Measurements from ENCODE around the gene PSMG4.

The PSMG4 gene

GRCh38 chr6:3284436-3284876 is 25.7 kb downstream of the PSMG4 start:
- no peaks in the 10 kb centered on the region for H3K9me2 ChIP-seq (replicated peaks; ENCODE audit: insufficient read depth, low read length)
- no peaks in the 10 kb centered on the region for H3K9me3 ChIP-seq (replicated peaks; ENCODE audit: insufficient read depth, low read length)
- H3K27ac ChIP-seq (ENCODE audit: low read length): no peak overlapping the region
- no peaks in the 10 kb centered on the region for H3K27me3 ChIP-seq (replicated peaks; ENCODE audit: insufficient read depth, low read length)
- no peak overlapping the region for H3K4me2 ChIP-seq (ENCODE audit: low read depth, low read length)
- H3K36me3 ChIP-seq (replicated peaks; ENCODE audit: insufficient read depth, low read length): no peaks in the 10 kb centered on the region
- H3F3A ChIP-seq (ENCODE audit: insufficient read depth, low read length): no peaks in the 10 kb centered on the region
- H3K4me3 ChIP-seq (ENCODE audit: low read length): no peak overlapping the region
- H3K9ac ChIP-seq (ENCODE audit: low read length): no peak overlapping the region
- H4K20me1 ChIP-seq (ENCODE audit: insufficient read depth, low read length): no peaks in the 10 kb centered on the region
- TF ChIP-seq EZH2 (optimal IDR thresholded peaks at IDR 0.05; ENCODE audit: low read depth, low read length): no peak
- TF ChIP-seq EZH2phosphoT487 (IDR thresholded peaks at IDR 0.05; ENCODE audit: low read length): no peak
- DNase-seq: no peak
- H3K4me1 ChIP-seq (ENCODE audit: low read length): no peaks in the 10 kb centered on the region
- no peaks in the 10 kb centered on the region for H3K79me2 ChIP-seq (ENCODE audit: low read length)
- H2AFZ ChIP-seq (ENCODE audit: low read length): no peak overlapping the region

- Histone ChIP-seq H3K4me3 (ENCODE audit: low read length) (no peak overlapping the region), H3K4me1 (ENCODE audit: low read length) (no peaks in the 10 kb centered on the region), H3K4me2 (ENCODE audit: low read depth, low read length) (no peak overlapping the region), H3K27ac (ENCODE audit: low read length) (no peak overlapping the region), H3F3A (ENCODE audit: insufficient read depth, low read length) (no peaks in the 10 kb centered on the region), H3K36me3 (replicated peaks; ENCODE audit: insufficient read depth, low read length) (no peaks in the 10 kb centered on the region), H4K20me1 (ENCODE audit: insufficient read depth, low read length) (no peaks in the 10 kb centered on the region), H3K27me3 (replicated peaks; ENCODE audit: insufficient read depth, low read length) (no peaks in the 10 kb centered on the region), H2AFZ (ENCODE audit: low read length) (no peak overlapping the region), H3K9me3 (replicated peaks; ENCODE audit: insufficient read depth, low read length) (no peaks in the 10 kb centered on the region), H3K9me2 (replicated peaks; ENCODE audit: insufficient read depth, low read length) (no peaks in the 10 kb centered on the region), H3K79me2 (ENCODE audit: low read length) (no peaks in the 10 kb centered on the region), H3K9ac (ENCODE audit: low read length) (no peak overlapping the region)
- TF ChIP-seq CTCF (IDR thresholded peaks at IDR 0.05; ENCODE audit: low read length) (no peak), EZH2phosphoT487 (IDR thresholded peaks at IDR 0.05; ENCODE audit: low read length) (no peak), EZH2 (optimal IDR thresholded peaks at IDR 0.05; ENCODE audit: low read depth, low read length) (no peak)
- no peak for DNase-seq
Measured at GRCh38 chr6:3285049-3285639, 26.4 kb downstream of the PSMG4 start.

GRCh38 chr6:3285732-3286131 is 27.0 kb downstream of the PSMG4 start:
- no peaks in the 10 kb centered on the region for H3K79me2 ChIP-seq (ENCODE audit: low read length)
- no peaks in the 10 kb centered on the region for H3K27me3 ChIP-seq (replicated peaks; ENCODE audit: insufficient read depth, low read length)
- no peak overlapping the region for H3K9ac ChIP-seq (ENCODE audit: low read length)
- H3K4me1 ChIP-seq (ENCODE audit: low read length): no peaks in the 10 kb centered on the region
- no peaks in the 10 kb centered on the region for H3K9me3 ChIP-seq (replicated peaks; ENCODE audit: insufficient read depth, low read length)
- H2AFZ ChIP-seq (ENCODE audit: low read length): no peak overlapping the region
- no peaks in the 10 kb centered on the region for H3K9me2 ChIP-seq (replicated peaks; ENCODE audit: insufficient read depth, low read length)
- no peaks in the 10 kb centered on the region for H4K20me1 ChIP-seq (ENCODE audit: insufficient read depth, low read length)
- TF ChIP-seq EZH2phosphoT487 (IDR thresholded peaks at IDR 0.05; ENCODE audit: low read length): no peak
- no peak for TF ChIP-seq EZH2 (optimal IDR thresholded peaks at IDR 0.05; ENCODE audit: low read depth, low read length)
- H3K4me2 ChIP-seq (ENCODE audit: low read depth, low read length): no peak overlapping the region
- no peaks in the 10 kb centered on the region for H3K36me3 ChIP-seq (replicated peaks; ENCODE audit: insufficient read depth, low read length)
- DNase-seq: no peak
- no peak overlapping the region for H3K27ac ChIP-seq (ENCODE audit: low read length)
- H3F3A ChIP-seq (ENCODE audit: insufficient read depth, low read length): no peaks in the 10 kb centered on the region
- H3K4me3 ChIP-seq (ENCODE audit: low read length): no peak overlapping the region

- Histone ChIP-seq H3K79me2 (ENCODE audit: low read length) (no peaks in the 10 kb centered on the region), H3K9me2 (replicated peaks; ENCODE audit: insufficient read depth, low read length) (no peaks in the 10 kb centered on the region), H3K4me2 (ENCODE audit: low read depth, low read length) (no peak overlapping the region), H3K9ac (ENCODE audit: low read length) (no peak overlapping the region), H4K20me1 (ENCODE audit: insufficient read depth, low read length) (no peaks in the 10 kb centered on the region), H3K9me3 (replicated peaks; ENCODE audit: insufficient read depth, low read length) (no peaks in the 10 kb centered on the region), H3K4me3 (ENCODE audit: low read length) (no peak overlapping the region), H3K27ac (ENCODE audit: low read length) (no peak overlapping the region), H2AFZ (ENCODE audit: low read length) (no peak overlapping the region), H3K4me1 (ENCODE audit: low read length) (no peaks in the 10 kb centered on the region), H3F3A (ENCODE audit: insufficient read depth, low read length) (no peaks in the 10 kb centered on the region), H3K27me3 (replicated peaks; ENCODE audit: insufficient read depth, low read length) (no peaks in the 10 kb centered on the region), H3K36me3 (replicated peaks; ENCODE audit: insufficient read depth, low read length) (no peaks in the 10 kb centered on the region)
- TF ChIP-seq EZH2 (optimal IDR thresholded peaks at IDR 0.05; ENCODE audit: low read depth, low read length) (no peak), CTCF (IDR thresholded peaks at IDR 0.05; ENCODE audit: low read length) (no peak), EZH2phosphoT487 (IDR thresholded peaks at IDR 0.05; ENCODE audit: low read length) (no peak)
- no peak for DNase-seq
Measured at GRCh38 chr6:3286641-3287171, 28.0 kb downstream of the PSMG4 start.

Data from MM.1S (cell line).